ENCODE measurements around the gene ROGDI. TPM values are rescaled to one million over a fixed set of nuclear protein-coding genes. Genes with fewer than 3 reads are reported as not detected.
A peak's percentile ranks its signal among the peaks of the same experiment; 100 is the strongest.

The ROGDI gene
- total and polyA plus RNA-seq, 2 of the 13 experiments (the other 11 are each of a cell fraction or from before 2014, with no cell fraction given) = 19.2 to 42.1 TPM

GRCh38 chr16:4765511-4766474, 36.6 kb downstream of the ROGDI start (continued):
- TF ChIP-seq FOXC1 (CRISPR knock-in tag; IDR thresholded peaks at IDR 0.05; ENCODE audit: borderline replicate concordance) = no peak
- TF ChIP-seq ASH2L (IDR thresholded peaks at IDR 0.05; ENCODE audit: insufficient read length, low read depth, low read length) = no peak
- 0 out of 2 replicates have a peak, but pooled peaks have one; percentile 43 for TF ChIP-seq MXD1 (CRISPR knock-in tag; IDR thresholded peaks at IDR 0.05)
- no peak for TF ChIP-seq HNF4G (IDR thresholded peaks at IDR 0.05; ENCODE audit: borderline replicate concordance, low read depth, low read length)
- TF ChIP-seq HNF4G (CRISPR knock-in tag; IDR thresholded peaks at IDR 0.05; ENCODE audit: borderline replicate concordance, low read depth) = no peak
- TF ChIP-seq ZNF850 (CRISPR knock-in tag; conservative IDR thresholded peaks at IDR 0.05) = no peak
- peak; percentile 18; the same call in 1 of the 2 replicates for TF ChIP-seq UBTF (CRISPR knock-in tag; IDR thresholded peaks at IDR 0.05)
- no peak for TF ChIP-seq ZSCAN25 (CRISPR knock-in tag; IDR thresholded peaks at IDR 0.05)
- TF ChIP-seq ZNF788 (CRISPR knock-in tag; IDR thresholded peaks at IDR 0.05; ENCODE audit: borderline replicate concordance) = no peak; the same call in 1 of the 2 replicates
- TF ChIP-seq ZBTB38 (CRISPR knock-in tag; IDR thresholded peaks at IDR 0.05) = peak; percentile 93
- TF ChIP-seq TEAD3 (CRISPR knock-in tag; optimal IDR thresholded peaks at IDR 0.05; ENCODE audit: borderline replicate concordance) = peak; percentile 10
- TF ChIP-seq POLR2G (IDR thresholded peaks at IDR 0.05; ENCODE audit: low read depth, low read length) = 0 out of 2 replicates have a peak, but pooled peaks have one; percentile 32
- 0 out of 2 replicates have a peak, but pooled peaks have one; percentile 34 for TF ChIP-seq SNAPC4 (CRISPR knock-in tag; IDR thresholded peaks at IDR 0.05)
- TF ChIP-seq ATF1 (CRISPR knock-in tag; IDR thresholded peaks at IDR 0.05) = no peak
- no peak for TF ChIP-seq ZNF572 (CRISPR knock-in tag; IDR thresholded peaks at IDR 0.05)
- TF ChIP-seq GLMP (CRISPR knock-in tag; IDR thresholded peaks at IDR 0.05; ENCODE audit: borderline replicate concordance) = no peak
- no peak for TF ChIP-seq ZNF746 (CRISPR knock-in tag; IDR thresholded peaks at IDR 0.05)
- TF ChIP-seq ZNF562 (CRISPR knock-in tag; IDR thresholded peaks at IDR 0.05; ENCODE audit: borderline replicate concordance) = no peak
- TF ChIP-seq ZSCAN29 (CRISPR knock-in tag; conservative IDR thresholded peaks at IDR 0.05) = peak; percentile 77
- TF ChIP-seq ZNF768 (CRISPR knock-in tag; IDR thresholded peaks at IDR 0.05) = peak; percentile 15; the same call in 1 of the 2 replicates
